H1 (cell line): ENCODE results near the gene TSKS. TPM values are rescaled to one million over a fixed set of nuclear protein-coding genes. Genes with fewer than 3 reads are reported as not detected.
A peak's percentile ranks its signal among the peaks of the same experiment; 100 is the strongest.

Experiments used
- CTCF ChIP-seq, 3 experiments: IDR thresholded peaks; 1 replicate in 2 of 3; 2 replicates in 1 of 3; pipeline versions ENCODE4 v1.5.1 to v1.6.1; 2011; ENCODE audit warnings: low read length in 3 of 3, mild to moderate bottlenecking in 3 of 3, inconsistent platforms in 2 of 3, low read depth in 1 of 3, moderate library complexity in 1 of 3; ENCODE audit not compliant: insufficient read depth in 1 of 3; ENCODE audit errors: control extremely low read depth in 1 of 3
- E2F6 ChIP-seq: IDR thresholded peaks from 2 replicates; pipeline ENCODE4 v1.6.1; 2012; ENCODE audit warnings: inconsistent platforms
- MAX ChIP-seq: IDR thresholded peaks from 2 replicates; pipeline ENCODE4 v1.6.1; 2012; ENCODE audit warnings: inconsistent platforms
- RFX5 ChIP-seq: IDR thresholded peaks from 2 replicates; pipeline ENCODE4 v1.6.1; 2011; ENCODE audit warnings: low read depth, low read length, improper control_type of control experiment, borderline replicate concordance
- polyA plus RNA-seq, 7 experiments: library from polyadenylated mRNA; depleted of rRNA in 3 of 7; stranded (reverse) in 5 of 7; unstranded in 2 of 7; fragments of >200 nt in 5 of 7; fragments of 200-250 nt in 2 of 7; gene quantifications; 1 replicate in 5 of 7; 2 replicates in 1 of 7; 4 replicates in 1 of 7; pipeline versions ENCODE4 v1.2.1 to v1.2.3, GENCODE V29; 2011 to 2013; ENCODE audit warnings: missing spikeins in 2 of 7, mixed read lengths in 2 of 7
- total RNA-seq: library from RNA; stranded (reverse); fragmentation: NEBNext Ultra II Directional; extraction: Animal tissue kit (Norgen Biotek cat#: 25700); gene quantifications from 2 replicates; pipeline ENCODE4 v1.2.1, GENCODE V29; 2021

The TSKS gene
- total and polyA plus RNA-seq, 2 of the 8 experiments (the other 6 are each of a cell fraction or from before 2014, with no cell fraction given) = 0.21 TPM; not detected in 1

GRCh38 chr19:49746206-49746958, 16.7 kb downstream of the TSKS start (continued):
- TF ChIP-seq CTCF (IDR thresholded peaks at IDR 0.05; ENCODE audit: control extremely low read depth in 1 of 3, insufficient read depth in 1 of 3, low read depth in 1 of 3, low read length in 3 of 3) = peak; percentile 26 to 37 (median 29); a peak in 3 of 4 replicates
- TF ChIP-seq RFX5 = no peak
- TF ChIP-seq MAX = peak; percentile 80
- TF ChIP-seq E2F6 = peak; percentile 71
